Measurements from ENCODE around the gene COLGALT1.
"Not testable (repeated sequence)": the region's sequence is repeated elsewhere in the genome, so short reads cannot be mapped to it uniquely, and the experiment has no call there.

The COLGALT1 gene

DNA sequence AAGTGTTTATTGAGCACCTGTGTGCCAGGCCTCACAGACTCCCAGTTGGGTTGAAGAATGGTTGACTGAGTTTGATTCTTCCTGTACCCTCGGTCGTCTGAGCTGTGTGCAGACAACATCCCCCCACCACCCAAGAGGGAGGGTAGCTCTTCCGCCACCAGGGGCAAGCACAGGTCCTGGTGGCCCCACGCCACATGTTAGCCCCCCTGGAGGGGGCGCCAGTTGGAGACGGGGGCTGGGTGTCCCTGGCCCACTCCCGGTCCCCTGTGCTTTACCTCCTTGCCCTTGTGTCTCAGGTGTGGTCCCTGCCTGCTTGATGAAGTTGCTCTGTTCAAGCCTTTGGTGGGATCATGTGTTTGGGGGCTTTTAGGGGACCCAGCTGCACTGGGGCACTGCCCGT lies 27.2 kb downstream of the COLGALT1 start:
- Histone ChIP-seq H3K36me3 (ENCODE audit: insufficient read depth, low read depth, low read length) (peaks cover 24% of the 10 kb centered on the region), H3K27ac (ENCODE audit: low read length) (no peak overlapping the region), H3K9me3 (ENCODE audit: insufficient read depth, low read depth, low read length) (no peaks in the 10 kb centered on the region), H3K27me3 (ENCODE audit: insufficient read depth, low read length) (no peaks in the 10 kb centered on the region), H3K9ac (ENCODE audit: low read depth, low read length) (no peak overlapping the region), H3K4me3 (ENCODE audit: low read length) (no peak overlapping the region), H3K4me1 (ENCODE audit: insufficient read depth, low read length) (no peaks in the 10 kb centered on the region; the same call in 1 of the 2 replicates)

DNA sequence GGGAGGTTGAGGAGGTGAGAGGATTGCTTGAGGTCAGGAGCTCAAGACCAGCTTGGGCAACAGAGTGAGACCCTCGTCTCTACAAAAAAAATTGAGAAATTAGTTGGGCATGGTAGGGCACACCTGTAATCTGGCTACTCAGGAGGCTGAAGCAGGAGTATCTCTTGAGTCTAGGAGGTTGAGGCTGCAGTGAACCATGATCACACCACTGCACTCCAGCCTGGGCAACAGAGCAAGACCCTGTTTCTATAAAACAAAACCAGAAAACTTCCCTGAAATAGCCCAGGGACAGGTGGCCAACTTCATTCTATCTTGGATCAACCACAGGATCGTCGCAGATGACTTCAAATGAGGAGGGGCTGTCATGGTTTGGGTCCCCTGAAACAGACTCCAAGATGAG lies 28.7 kb downstream of the COLGALT1 start:
- H3K4me1 ChIP-seq (ENCODE audit: insufficient read depth, low read length): no peaks in the 10 kb centered on the region; the same call in 1 of the 2 replicates
- H3K36me3 ChIP-seq (ENCODE audit: insufficient read depth, low read depth, low read length): peaks cover 18% of the 10 kb centered on the region
- H3K9ac ChIP-seq (ENCODE audit: low read depth, low read length): no peak overlapping the region
- no peaks in the 10 kb centered on the region for H3K9me3 ChIP-seq (ENCODE audit: insufficient read depth, low read depth, low read length)
- H3K27ac ChIP-seq (ENCODE audit: low read length): no peak overlapping the region
- H3K27me3 ChIP-seq (ENCODE audit: insufficient read depth, low read length): no peaks in the 10 kb centered on the region
- no peak overlapping the region for H3K4me3 ChIP-seq (ENCODE audit: low read length)

DNA sequence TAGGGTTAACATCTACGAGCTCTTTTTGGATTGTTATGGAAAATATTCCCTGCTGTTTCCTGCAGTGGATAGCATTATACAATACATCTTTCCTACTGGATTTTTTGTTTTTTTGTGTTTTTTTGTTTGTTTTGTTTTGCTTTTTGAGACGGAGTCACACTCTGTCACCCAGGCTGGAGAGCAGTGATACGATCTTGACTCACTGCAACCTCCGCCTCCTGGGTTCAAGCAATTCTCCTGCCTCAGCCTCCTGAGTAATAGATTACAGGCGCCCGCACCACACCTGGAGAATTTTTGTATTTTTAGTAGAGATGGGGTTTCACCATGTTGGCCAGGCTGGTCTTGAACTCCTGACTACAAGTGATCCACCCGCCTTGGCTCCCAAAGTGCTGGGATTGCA lies 29.9 kb downstream of the COLGALT1 start:
- not testable (repeated sequence) for H3K9ac ChIP-seq (ENCODE audit: low read depth, low read length); H3K27ac ChIP-seq (ENCODE audit: low read length); H3K4me3 ChIP-seq (ENCODE audit: low read length); H3K9me3 ChIP-seq (ENCODE audit: insufficient read depth, low read depth, low read length); H3K27me3 ChIP-seq (ENCODE audit: insufficient read depth, low read length); H3K4me1 ChIP-seq (ENCODE audit: insufficient read depth, low read length)
- peaks cover 18% of the 10 kb centered on the region for H3K36me3 ChIP-seq (ENCODE audit: insufficient read depth, low read depth, low read length)

DNA sequence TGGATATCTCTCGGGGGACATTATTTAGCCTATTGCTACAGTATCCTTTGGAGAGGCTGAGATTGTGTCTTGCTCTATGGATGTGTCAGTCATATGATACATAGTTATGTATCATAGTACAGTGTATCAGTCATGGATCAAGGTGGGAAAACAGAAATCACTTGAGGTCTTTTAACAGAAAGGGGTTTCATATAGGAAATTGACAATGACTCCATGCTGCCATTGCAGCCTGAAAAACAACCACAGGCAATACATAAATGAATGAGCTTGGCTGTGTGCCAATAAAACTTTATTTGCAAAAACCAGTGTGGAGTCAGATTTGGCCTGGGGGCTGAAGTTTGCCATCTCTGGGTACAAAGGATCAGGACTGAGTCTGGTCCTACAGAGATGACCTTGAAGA lies 35.4 kb downstream of the COLGALT1 start:
- Histone ChIP-seq H3K4me3 (ENCODE audit: low read length) (no peak overlapping the region), H3K9ac (ENCODE audit: low read depth, low read length) (no peak overlapping the region), H3K27me3 (ENCODE audit: insufficient read depth, low read length) (no peaks in the 10 kb centered on the region), H3K27ac (ENCODE audit: low read length) (no peak overlapping the region), H3K4me1 (ENCODE audit: insufficient read depth, low read length) (no peaks in the 10 kb centered on the region), H3K9me3 (ENCODE audit: insufficient read depth, low read depth, low read length) (no peaks in the 10 kb centered on the region), H3K36me3 (ENCODE audit: insufficient read depth, low read depth, low read length) (no peaks in the 10 kb centered on the region)

DNA sequence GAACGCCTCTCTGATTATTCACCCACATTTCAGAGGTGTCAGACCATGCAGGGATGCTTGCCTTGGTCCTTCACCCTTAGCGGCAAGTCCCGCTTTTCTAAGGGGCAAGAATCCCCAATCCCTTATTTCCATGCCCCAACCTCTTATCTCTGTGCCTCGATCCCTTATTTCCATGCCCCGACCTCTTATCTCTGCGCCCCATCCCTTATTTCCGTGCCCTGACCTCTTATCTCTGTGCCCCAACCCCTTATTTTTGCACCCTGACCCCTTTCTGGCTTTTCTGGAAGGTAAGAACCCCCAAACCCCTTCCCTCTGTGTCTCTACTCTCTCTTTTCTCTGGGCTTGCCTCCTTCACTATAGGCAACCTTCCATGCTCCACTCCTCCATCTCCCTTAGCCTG lies 38.8 kb downstream of the COLGALT1 start:
- H3K9me3 ChIP-seq (ENCODE audit: insufficient read depth, low read depth, low read length); H3K4me3 ChIP-seq (ENCODE audit: low read length); H3K9ac ChIP-seq (ENCODE audit: low read depth, low read length); H3K4me1 ChIP-seq (ENCODE audit: insufficient read depth, low read length); H3K27ac ChIP-seq (ENCODE audit: low read length); H3K27me3 ChIP-seq (ENCODE audit: insufficient read depth, low read length); H3K36me3 ChIP-seq (ENCODE audit: insufficient read depth, low read depth, low read length): not testable (repeated sequence)

DNA sequence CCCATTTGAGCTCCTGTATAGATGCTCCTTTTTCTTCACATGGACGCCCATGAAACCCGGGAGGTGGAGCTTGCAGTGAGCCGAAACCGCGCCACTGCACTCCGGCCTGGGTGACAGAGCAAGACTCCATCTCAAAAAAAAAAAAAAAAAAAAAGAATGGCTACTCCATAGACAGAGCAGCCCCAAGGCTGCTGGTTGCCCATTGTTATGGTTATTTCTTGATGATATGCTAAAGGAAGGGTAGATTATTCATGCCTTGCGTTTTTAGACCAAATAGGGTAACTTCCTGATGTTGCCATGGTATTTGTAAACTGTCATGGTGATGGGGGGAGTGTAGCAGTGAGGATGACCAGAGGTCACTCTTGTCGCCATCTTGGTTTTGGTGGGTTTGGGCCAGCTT lies 42.6 kb downstream of the COLGALT1 start:
- H3K36me3 ChIP-seq (ENCODE audit: insufficient read depth, low read depth, low read length); H3K27ac ChIP-seq (ENCODE audit: low read length); H3K4me3 ChIP-seq (ENCODE audit: low read length); H3K4me1 ChIP-seq (ENCODE audit: insufficient read depth, low read length); H3K9me3 ChIP-seq (ENCODE audit: insufficient read depth, low read depth, low read length); H3K9ac ChIP-seq (ENCODE audit: low read depth, low read length): not testable (repeated sequence)
- peaks cover 15% of the 10 kb centered on the region; the same call in 1 of the 2 replicates for H3K27me3 ChIP-seq (ENCODE audit: insufficient read depth, low read length)

DNA sequence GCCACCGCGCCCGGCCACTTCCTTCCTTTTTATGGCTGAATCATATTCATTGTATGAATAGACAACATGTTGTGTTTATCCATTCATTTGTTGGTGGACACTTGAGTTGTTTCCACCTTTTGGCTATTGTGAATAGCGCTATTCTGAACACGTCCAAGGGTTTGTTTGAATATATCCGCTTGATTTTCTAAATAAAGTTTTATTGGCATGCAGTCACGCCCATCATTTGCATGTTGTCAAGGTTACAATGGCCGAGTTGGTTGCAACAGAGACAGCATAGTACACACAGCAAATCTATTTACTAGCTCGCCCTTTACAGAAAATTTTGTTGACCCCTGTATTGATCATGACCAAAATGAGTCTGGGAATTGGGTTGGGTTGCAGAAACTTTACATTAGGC lies 43.5 kb downstream of the COLGALT1 start:
- no peak overlapping the region for H3K27ac ChIP-seq (ENCODE audit: low read length)
- H3K36me3 ChIP-seq (ENCODE audit: insufficient read depth, low read depth, low read length): no peaks in the 10 kb centered on the region
- H3K9ac ChIP-seq (ENCODE audit: low read depth, low read length): no peak overlapping the region
- H3K27me3 ChIP-seq (ENCODE audit: insufficient read depth, low read length): peaks cover 15% of the 10 kb centered on the region; the same call in 1 of the 2 replicates
- H3K4me3 ChIP-seq (ENCODE audit: low read length): no peak overlapping the region
- peaks cover 4% of the 10 kb centered on the region; the same call in 1 of the 2 replicates for H3K4me1 ChIP-seq (ENCODE audit: insufficient read depth, low read length)
- no peaks in the 10 kb centered on the region for H3K9me3 ChIP-seq (ENCODE audit: insufficient read depth, low read depth, low read length)

DNA sequence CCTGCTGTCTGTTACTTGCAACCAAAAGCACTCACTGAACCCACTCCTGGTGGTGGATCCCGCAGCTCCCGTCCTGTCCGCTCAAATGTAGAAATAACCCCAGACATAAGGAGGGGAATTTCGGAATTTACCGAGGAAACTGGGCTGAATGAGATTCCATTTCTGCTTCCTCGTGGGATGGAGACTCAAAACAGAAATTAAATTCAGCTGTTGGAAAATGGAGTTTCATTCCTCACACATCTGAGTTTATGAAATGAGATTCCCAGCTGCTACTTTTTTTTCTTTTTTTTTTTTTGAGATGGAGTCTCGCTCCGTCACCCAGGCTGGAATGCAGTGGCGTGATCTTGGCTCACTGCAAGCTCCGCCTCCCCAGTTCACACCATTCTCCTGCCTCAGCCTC lies 44.3 kb downstream of the COLGALT1 start:
- no peak overlapping the region for H3K4me3 ChIP-seq (ENCODE audit: low read length)
- no peaks in the 10 kb centered on the region for H3K9me3 ChIP-seq (ENCODE audit: insufficient read depth, low read depth, low read length)
- H3K4me1 ChIP-seq (ENCODE audit: insufficient read depth, low read length): peaks cover 4% of the 10 kb centered on the region; the same call in 1 of the 2 replicates
- no peaks in the 10 kb centered on the region for H3K36me3 ChIP-seq (ENCODE audit: insufficient read depth, low read depth, low read length)
- peaks cover 15% of the 10 kb centered on the region; the same call in 1 of the 2 replicates for H3K27me3 ChIP-seq (ENCODE audit: insufficient read depth, low read length)
- H3K9ac ChIP-seq (ENCODE audit: low read depth, low read length): no peak overlapping the region
- H3K27ac ChIP-seq (ENCODE audit: low read length): no peak overlapping the region

DNA sequence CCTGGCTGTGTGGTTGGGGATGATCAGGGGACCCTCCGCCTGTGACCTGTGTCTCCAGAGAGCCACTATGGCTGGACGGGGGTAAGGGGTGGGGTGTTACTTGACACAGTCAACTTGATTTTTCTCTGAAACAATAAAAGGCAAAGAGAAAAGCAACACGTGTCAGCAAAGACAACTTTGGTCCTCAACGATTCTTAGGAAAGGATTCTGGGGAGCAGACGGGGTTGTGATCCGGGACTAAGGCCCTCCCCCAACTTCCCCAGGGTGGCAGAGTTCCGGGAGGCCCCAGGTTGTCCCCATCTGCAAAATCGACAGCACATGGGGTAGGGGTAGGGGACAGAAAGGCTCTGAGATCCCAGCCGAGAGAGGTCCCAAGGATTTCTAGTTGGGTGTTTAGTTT lies 46.2 kb downstream of the COLGALT1 start:
- no peak overlapping the region for H3K27ac ChIP-seq (ENCODE audit: low read length)
- H3K4me3 ChIP-seq (ENCODE audit: low read length): no peak overlapping the region; the same call in 1 of the 2 replicates
- H3K9ac ChIP-seq (ENCODE audit: low read depth, low read length): peak overlapping the region; percentile 40; the same call in 1 of the 2 replicates
- H3K27me3 ChIP-seq (ENCODE audit: insufficient read depth, low read length): peaks cover 15% of the 10 kb centered on the region; the same call in 1 of the 2 replicates
- peaks cover 4% of the 10 kb centered on the region; the same call in 1 of the 2 replicates for H3K4me1 ChIP-seq (ENCODE audit: insufficient read depth, low read length)
- H3K36me3 ChIP-seq (ENCODE audit: insufficient read depth, low read depth, low read length): no peaks in the 10 kb centered on the region
- no peaks in the 10 kb centered on the region for H3K9me3 ChIP-seq (ENCODE audit: insufficient read depth, low read depth, low read length)

DNA sequence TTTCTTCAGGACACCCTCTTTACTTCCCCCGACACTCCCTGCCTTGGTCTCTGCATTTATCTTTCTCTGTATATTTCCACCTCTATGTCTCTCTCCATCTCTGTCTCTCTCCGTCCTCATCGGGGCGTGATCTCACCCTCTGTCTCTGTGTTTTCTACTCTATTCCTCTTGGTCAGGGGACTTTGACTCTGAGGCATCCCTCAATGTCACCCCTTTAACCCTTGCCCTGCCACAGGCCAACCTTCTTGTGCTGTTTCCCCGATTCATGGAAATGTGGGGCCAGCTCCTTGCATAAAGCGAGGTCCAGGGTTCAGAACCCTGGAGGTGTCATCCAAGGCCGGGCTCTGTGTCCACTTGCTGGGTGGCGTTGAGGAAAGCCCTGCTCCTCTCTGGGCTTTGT lies 46.8 kb downstream of the COLGALT1 start:
- Histone ChIP-seq H3K27ac (ENCODE audit: low read length) (no peak overlapping the region), H3K9ac (ENCODE audit: low read depth, low read length) (no peak overlapping the region), H3K36me3 (ENCODE audit: insufficient read depth, low read depth, low read length) (no peaks in the 10 kb centered on the region), H3K9me3 (ENCODE audit: insufficient read depth, low read depth, low read length) (no peaks in the 10 kb centered on the region), H3K4me1 (ENCODE audit: insufficient read depth, low read length) (peaks cover 4% of the 10 kb centered on the region; the same call in 1 of the 2 replicates), H3K4me3 (ENCODE audit: low read length) (no peak overlapping the region), H3K27me3 (ENCODE audit: insufficient read depth, low read length) (peaks cover 15% of the 10 kb centered on the region; the same call in 1 of the 2 replicates)

DNA sequence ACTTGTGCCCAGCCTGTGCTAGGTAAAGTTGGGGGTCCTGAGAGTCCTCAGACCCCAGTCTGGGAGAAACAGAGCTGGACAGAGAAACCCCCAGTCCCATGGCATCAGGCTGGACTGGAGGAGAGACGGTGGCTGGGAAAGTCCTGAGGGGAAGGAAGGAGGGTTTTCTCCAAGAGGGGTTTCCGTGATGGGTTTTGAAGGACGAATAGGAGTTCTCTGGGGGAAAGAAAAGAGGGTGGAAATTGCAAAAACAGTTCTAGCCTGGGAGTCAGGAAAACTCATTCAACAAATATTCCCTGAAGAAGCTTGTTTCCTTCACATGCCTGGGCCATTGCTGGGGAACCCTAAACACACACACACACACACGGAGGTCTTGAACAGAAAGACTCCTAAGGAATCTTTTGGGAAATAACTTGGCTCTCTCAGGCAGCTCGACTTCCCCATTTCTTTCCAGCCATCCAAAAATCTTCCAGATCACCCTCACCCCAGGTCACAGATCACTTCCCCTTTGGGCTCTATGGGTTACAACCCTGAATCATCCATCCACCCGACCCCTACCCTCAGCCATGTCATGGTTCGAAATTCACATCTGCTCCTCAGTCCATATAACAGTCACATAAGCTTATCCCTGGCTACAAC lies 47.5 kb downstream of the COLGALT1 start:
- Histone ChIP-seq H3K4me1 (ENCODE audit: insufficient read depth, low read length) (peaks cover 4% of the 10 kb centered on the region; the same call in 1 of the 2 replicates), H3K9me3 (ENCODE audit: insufficient read depth, low read depth, low read length) (no peaks in the 10 kb centered on the region), H3K27ac (ENCODE audit: low read length) (no peak overlapping the region), H3K4me3 (ENCODE audit: low read length) (no peak overlapping the region), H3K9ac (ENCODE audit: low read depth, low read length) (no peak overlapping the region), H3K36me3 (ENCODE audit: insufficient read depth, low read depth, low read length) (no peaks in the 10 kb centered on the region), H3K27me3 (ENCODE audit: insufficient read depth, low read length) (peaks cover 15% of the 10 kb centered on the region; the same call in 1 of the 2 replicates)

DNA sequence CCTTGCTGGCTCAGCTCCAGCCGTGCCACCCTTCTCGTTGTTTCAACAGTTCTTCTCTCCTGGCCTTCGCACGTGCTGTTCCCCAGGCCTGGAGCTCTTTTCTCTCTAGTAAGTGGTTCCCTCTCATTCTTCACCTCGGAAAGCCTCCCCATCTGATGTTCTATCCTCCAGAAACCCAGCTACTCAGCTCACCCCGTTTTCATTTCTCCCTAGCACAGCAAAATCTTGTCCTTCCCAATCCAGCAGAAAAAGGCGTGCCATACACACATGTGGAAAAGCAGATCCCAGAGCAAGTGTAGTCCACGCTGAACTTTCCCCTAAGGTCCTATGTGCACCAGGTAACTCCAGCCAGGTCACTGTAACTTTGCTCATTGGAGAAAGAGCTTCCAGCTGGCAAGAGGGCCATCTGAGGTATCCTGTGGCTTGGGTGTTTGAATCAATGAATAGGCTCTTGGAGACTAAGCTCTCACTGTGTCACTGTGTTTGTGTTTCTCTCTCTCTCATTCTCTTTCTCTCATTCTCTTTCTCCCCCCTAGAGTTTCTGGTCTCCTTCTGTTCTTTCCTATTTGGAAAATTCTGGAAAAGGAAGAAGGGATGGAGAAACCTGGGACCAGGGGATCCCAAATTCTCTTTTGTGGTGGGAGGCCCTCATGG lies 49.0 kb downstream of the COLGALT1 start:
- Histone ChIP-seq H3K4me3 (ENCODE audit: low read length) (no peak overlapping the region), H3K27me3 (ENCODE audit: insufficient read depth, low read length) (peaks cover 11% of the 10 kb centered on the region; the same call in 1 of the 2 replicates), H3K27ac (ENCODE audit: low read length) (no peak overlapping the region), H3K36me3 (ENCODE audit: insufficient read depth, low read depth, low read length) (0 out of 2 replicates have a peak, but pooled peaks cover 1% of the 10 kb centered on the region), H3K9ac (ENCODE audit: low read depth, low read length) (no peak overlapping the region), H3K4me1 (ENCODE audit: insufficient read depth, low read length) (peaks cover 4% of the 10 kb centered on the region; the same call in 1 of the 2 replicates), H3K9me3 (ENCODE audit: insufficient read depth, low read depth, low read length) (no peaks in the 10 kb centered on the region)

Measured in iPS-20b (cell line).